Endodermal cell (in vitro differentiated cells): ENCODE measurements around the gene HSPB7. TPM values are rescaled to one million over a fixed set of nuclear protein-coding genes. Genes with fewer than 3 reads are reported as not detected.
A peak's percentile ranks its signal among the peaks of the same experiment; 100 is the strongest.
"Not testable (repeated sequence)": the region's sequence is repeated elsewhere in the genome, so short reads cannot be mapped to it uniquely, and the experiment has no call there.

Experiments
- DNase-seq: peaks from one replicate; pipeline ENCODE4 v3.0.0-alpha.2; 2017
- H3K27ac ChIP-seq: 2 replicates; pipeline ENCODE4 v1.5.1; 2013; ENCODE audit warnings: mild to moderate bottlenecking, low read depth, low read length, moderate library complexity
- H3K27me3 ChIP-seq: 2 replicates; pipeline ENCODE4 v1.6.1; 2013; ENCODE audit warnings: mild to moderate bottlenecking, low read length, moderate library complexity; ENCODE audit not compliant: insufficient read depth, control insufficient read depth, poor library complexity, severe bottlenecking
- H3K36me3 ChIP-seq: 2 replicates; pipeline ENCODE4 v1.7.0; 2013; ENCODE audit warnings: mild to moderate bottlenecking, low read length, moderate library complexity; ENCODE audit not compliant: control insufficient read depth, insufficient read depth
- H3K4me1 ChIP-seq: one replicate; pipeline ENCODE4 v1.7.0; 2013; ENCODE audit warnings: low read length; ENCODE audit not compliant: control insufficient read depth, insufficient read depth
- H3K4me3 ChIP-seq: 2 replicates; pipeline ENCODE4 v1.5.1; 2013; ENCODE audit warnings: mild to moderate bottlenecking, low read length, moderate library complexity
- H3K9ac ChIP-seq: 2 replicates; pipeline ENCODE4 v1.6.1; 2013; ENCODE audit warnings: mild to moderate bottlenecking, low read length, moderate library complexity; ENCODE audit not compliant: poor library complexity, severe bottlenecking; ENCODE audit errors: extremely low read depth
- H3K9me3 ChIP-seq: 2 replicates; pipeline ENCODE4 v1.6.1; 2013; ENCODE audit warnings: mild to moderate bottlenecking, low read length, moderate library complexity; ENCODE audit not compliant: control insufficient read depth
- H3K27ac Mint-ChIP-seq: 2 replicates; pipeline ENCODE4 v1.8.0; 2020; ENCODE audit warnings: mixed read lengths
- H3K27me3 Mint-ChIP-seq: 2 replicates; pipeline ENCODE4 v1.8.0; 2021; ENCODE audit warnings: mild to moderate bottlenecking, mixed read lengths; ENCODE audit not compliant: insufficient read depth
- H3K36me3 Mint-ChIP-seq: 2 replicates; pipeline ENCODE4 v1.8.0; 2020; ENCODE audit warnings: low read depth, mixed read lengths
- H3K4me1 Mint-ChIP-seq: 2 replicates; pipeline ENCODE4 v1.8.0; 2020; ENCODE audit warnings: mixed read lengths
- H3K4me3 Mint-ChIP-seq: 2 replicates; pipeline ENCODE4 v1.8.0; 2020; ENCODE audit warnings: mild to moderate bottlenecking, moderate library complexity, mixed read lengths
- H3K9me3 Mint-ChIP-seq: 2 replicates; pipeline ENCODE4 v1.8.0; 2020; ENCODE audit warnings: mild to moderate bottlenecking, mixed read lengths
- WGBS, 2 experiments: methylation state at CpG; one replicate each; pipeline versions ENCODE4 v1.1.5 to v1.1.7; 2013; ENCODE audit warnings: missing lambda C conversion rate in 2 of 2, mixed read lengths in 1 of 2; ENCODE audit not compliant: insufficient coverage in 1 of 2, insufficient read length in 1 of 2; 5-methylcytosine and 5-hydroxymethylcytosine counted together
- total RNA-seq, 2 donors: library from RNA; stranded (reverse); fragmentation: NEBNext Ultra II Directional in 1 of 2; extraction: Animal tissue kit (Norgen Biotek cat#: 25700) in 1 of 2; gene quantifications; 2 replicates in 1 of 2; 3 replicates in 1 of 2; pipeline ENCODE4 v1.2.1, GENCODE V29; 2021
- TF ChIP-seq, protein P1 (sequence below): fragments of 200-600 bp; sonication (generic); conservative IDR thresholded peaks from 2 replicates; pipeline ENCODE4 v1.5.0; 2021; ENCODE audit warnings: antibody characterized with exemption, mild to moderate bottlenecking

The HSPB7 gene
- total RNA-seq, 2 donors from 2014 or later, result 0.15 TPM; not detected in 1

DNA sequence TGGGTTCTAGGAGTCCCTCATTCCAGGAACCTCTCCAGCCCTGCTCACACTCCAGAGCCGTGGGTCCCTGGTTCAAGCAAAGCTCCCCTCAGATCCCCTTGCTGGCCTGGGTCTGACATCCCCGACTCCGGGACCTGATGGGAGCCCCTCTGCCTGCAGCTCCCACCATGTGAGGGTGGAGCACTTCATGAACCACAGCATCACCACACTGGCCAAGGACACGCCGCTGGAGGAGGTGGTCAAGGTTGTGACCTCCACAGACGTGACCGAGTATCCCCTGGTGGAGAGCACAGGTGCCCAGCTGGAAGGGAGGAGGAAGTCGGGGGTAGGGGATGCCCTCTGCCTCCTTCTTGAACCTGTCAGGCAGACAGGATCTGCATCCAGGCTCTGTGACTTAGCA, 13.7 kb upstream of the HSPB7 start:
- Histone ChIP-seq H3K9me3 (no peaks in the 10 kb centered on the region), H3K27me3 (no peaks in the 10 kb centered on the region), H3K36me3 (no peaks in the 10 kb centered on the region), H3K4me3 (no peak overlapping the region), H3K9ac (no peak overlapping the region), H3K27ac (no peak overlapping the region), H3K4me1 (no peaks in the 10 kb centered on the region)
- Mint-ChIP-seq H3K4me3 (no peak overlapping the region), H3K27me3 (peaks cover 6% of the 10 kb centered on the region), H3K9me3 (no peaks in the 10 kb centered on the region), H3K27ac (no peak overlapping the region), H3K4me1 (peaks cover 9% of the 10 kb centered on the region), H3K36me3 (no peaks in the 10 kb centered on the region)
- DNase-seq, result no peak
- 95 to 96% methylated on average over 5 to 8 of the region's 8 CpGs for WGBS, 2 experiments
- TF ChIP-seq, protein P1, sequence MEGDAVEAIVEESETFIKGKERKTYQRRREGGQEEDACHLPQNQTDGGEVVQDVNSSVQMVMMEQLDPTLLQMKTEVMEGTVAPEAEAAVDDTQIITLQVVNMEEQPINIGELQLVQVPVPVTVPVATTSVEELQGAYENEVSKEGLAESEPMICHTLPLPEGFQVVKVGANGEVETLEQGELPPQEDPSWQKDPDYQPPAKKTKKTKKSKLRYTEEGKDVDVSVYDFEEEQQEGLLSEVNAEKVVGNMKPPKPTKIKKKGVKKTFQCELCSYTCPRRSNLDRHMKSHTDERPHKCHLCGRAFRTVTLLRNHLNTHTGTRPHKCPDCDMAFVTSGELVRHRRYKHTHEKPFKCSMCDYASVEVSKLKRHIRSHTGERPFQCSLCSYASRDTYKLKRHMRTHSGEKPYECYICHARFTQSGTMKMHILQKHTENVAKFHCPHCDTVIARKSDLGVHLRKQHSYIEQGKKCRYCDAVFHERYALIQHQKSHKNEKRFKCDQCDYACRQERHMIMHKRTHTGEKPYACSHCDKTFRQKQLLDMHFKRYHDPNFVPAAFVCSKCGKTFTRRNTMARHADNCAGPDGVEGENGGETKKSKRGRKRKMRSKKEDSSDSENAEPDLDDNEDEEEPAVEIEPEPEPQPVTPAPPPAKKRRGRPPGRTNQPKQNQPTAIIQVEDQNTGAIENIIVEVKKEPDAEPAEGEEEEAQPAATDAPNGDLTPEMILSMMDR, result no peak

DNA sequence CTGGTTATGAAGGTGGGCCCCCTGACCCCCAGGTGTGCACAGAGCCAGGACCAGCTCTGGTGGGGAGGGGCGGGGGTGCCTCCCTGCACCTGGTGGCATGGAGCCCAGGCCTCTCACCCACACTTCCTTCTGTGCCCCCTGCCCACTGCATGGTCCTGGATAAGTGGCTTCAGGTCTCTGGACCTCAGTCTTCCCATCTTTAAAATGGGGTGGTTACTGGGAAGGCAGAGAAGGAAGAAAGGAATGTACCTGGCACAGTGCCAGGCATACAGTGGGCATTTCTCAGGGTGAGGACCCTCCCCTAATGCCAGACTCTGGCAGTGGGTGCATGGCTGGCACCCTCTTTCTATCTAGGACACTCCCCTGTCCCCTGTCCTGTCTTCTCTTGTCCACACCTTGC, 11.4 kb upstream of the HSPB7 start:
- H3K27ac Mint-ChIP-seq, result no peak overlapping the region
- DNase-seq, result no peak
- Histone ChIP-seq H3K36me3 (no peaks in the 10 kb centered on the region), H3K9ac (no peak overlapping the region), H3K4me1 (no peaks in the 10 kb centered on the region), H3K27ac (no peak overlapping the region), H3K27me3 (no peaks in the 10 kb centered on the region), H3K4me3 (no peak overlapping the region), H3K9me3 (no peaks in the 10 kb centered on the region)
- peaks cover 20% of the 10 kb centered on the region for H3K27me3 Mint-ChIP-seq
- no peak overlapping the region for H3K4me3 Mint-ChIP-seq
- no peaks in the 10 kb centered on the region for H3K9me3 Mint-ChIP-seq
- H3K4me1 Mint-ChIP-seq, result peaks cover 9% of the 10 kb centered on the region
- 94% methylated on average over 1 of the region's 1 CpG; no CpG with 5 or more reads in 1 of the 2 experiments for WGBS, 2 experiments
- H3K36me3 Mint-ChIP-seq, result no peaks in the 10 kb centered on the region
- TF ChIP-seq, protein P1, result no peak

GRCh38 chr1:16029003-16029268, 11.1 kb upstream of the HSPB7 start:
- not testable (repeated sequence) for H3K9me3 ChIP-seq, H3K36me3 Mint-ChIP-seq, H3K27ac Mint-ChIP-seq, H3K4me1 Mint-ChIP-seq, H3K27ac ChIP-seq, H3K4me3 Mint-ChIP-seq, H3K9ac ChIP-seq, H3K27me3 ChIP-seq, H3K4me3 ChIP-seq, DNase-seq, H3K9me3 Mint-ChIP-seq, H3K36me3 ChIP-seq, H3K4me1 ChIP-seq
- H3K27me3 Mint-ChIP-seq, result peaks cover 24% of the 10 kb centered on the region
- WGBS, 2 experiments, result 90% methylated on average over 13 of the region's 13 CpGs; no CpG with 5 or more reads in 1 of the 2 experiments

DNA sequence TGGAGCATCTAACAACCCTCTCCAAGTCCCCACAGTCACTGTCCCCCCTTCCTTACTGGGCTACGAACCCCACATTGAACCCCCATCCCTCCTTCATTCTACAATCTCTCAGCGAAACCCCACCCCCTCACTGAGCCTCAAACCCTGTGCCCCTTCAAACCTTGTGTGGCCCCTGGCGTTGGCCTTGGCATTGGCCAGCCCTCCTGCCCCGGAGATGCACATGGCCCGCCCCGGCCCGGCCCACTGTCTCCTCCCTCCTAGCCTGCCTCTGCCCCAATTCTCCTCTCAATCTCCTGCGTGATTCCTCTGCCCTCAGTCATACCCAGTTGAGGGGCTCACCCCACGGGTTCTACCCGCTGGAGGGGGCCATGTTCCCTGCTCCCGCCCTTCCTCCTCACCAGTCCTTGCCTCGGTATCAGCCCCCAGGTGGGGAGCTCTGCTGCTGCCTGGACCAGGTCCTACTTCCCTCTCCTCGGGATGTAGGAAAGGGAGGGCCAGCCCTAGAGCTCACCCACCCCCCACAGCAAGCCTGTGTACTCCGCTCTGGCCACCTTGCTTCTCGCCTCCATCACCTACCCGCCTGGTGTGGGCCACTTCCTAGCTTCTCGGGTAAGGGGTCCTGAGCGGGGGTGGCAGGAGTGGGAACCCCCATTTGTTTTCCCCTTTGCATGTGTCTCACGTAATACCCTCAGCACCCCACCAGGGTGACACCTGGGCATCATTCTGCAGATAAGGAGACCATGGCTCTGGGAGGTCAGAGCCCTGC, 10.6 kb upstream of the HSPB7 start:
- Mint-ChIP-seq H3K36me3 (no peaks in the 10 kb centered on the region), H3K27ac (no peak overlapping the region), H3K27me3 (peaks cover 26% of the 10 kb centered on the region), H3K4me3 (no peak overlapping the region), H3K4me1 (peaks cover 9% of the 10 kb centered on the region), H3K9me3 (no peaks in the 10 kb centered on the region)
- no peak for DNase-seq
- Histone ChIP-seq H3K27me3 (no peaks in the 10 kb centered on the region), H3K4me3 (no peak overlapping the region), H3K9me3 (no peaks in the 10 kb centered on the region), H3K36me3 (no peaks in the 10 kb centered on the region), H3K27ac (no peak overlapping the region), H3K9ac (no peak overlapping the region), H3K4me1 (no peaks in the 10 kb centered on the region)
- TF ChIP-seq, protein P1, result peak; percentile 38
- WGBS, 2 experiments, result 87 to 92% methylated on average over 8 to 19 of the region's 19 CpGs
